Lung (tissue), 12 donors: Measurements from ENCODE around the gene NDUFB2. TPM values are rescaled to one million over a fixed set of nuclear protein-coding genes. Genes with fewer than 3 reads are reported as not detected.

Source experiments
- ATAC-seq: fragments of 200-7000 bp; cut with Tn5 transposase; one replicate; pipeline ENCODE4 v1.9.1; 2020; ENCODE audit warnings: moderate number of reproducible peaks; ENCODE audit not compliant: insufficient read depth, low FRiP score
- DNase-seq, 3 donors: peaks; one replicate each; pipeline ENCODE4 v3.0.0-alpha.2; 2013 to 2017
- H3K27ac ChIP-seq, 2 donors: one replicate each; pipeline ENCODE4 v1.5.1; 2013; ENCODE audit warnings: mild to moderate bottlenecking in 2 of 2, moderate library complexity in 2 of 2, control low read depth in 1 of 2, inconsistent platforms in 1 of 2, low read depth in 1 of 2, low read length in 1 of 2
- H3K27me3 ChIP-seq, 3 donors: one replicate each; pipeline ENCODE4 v1.5.1; 2013; ENCODE audit warnings: low read length in 2 of 3; ENCODE audit not compliant: control insufficient read depth in 3 of 3, insufficient read depth in 3 of 3
- H3K36me3 ChIP-seq, 4 donors: one replicate each; pipeline ENCODE4 v1.5.1; 2013; ENCODE audit warnings: low read length in 4 of 4, mild to moderate bottlenecking in 1 of 4, moderate library complexity in 1 of 4; ENCODE audit not compliant: control insufficient read depth in 4 of 4, insufficient read depth in 4 of 4
- H3K4me1 ChIP-seq, 5 donors: one replicate each; pipeline ENCODE4 v1.5.1; 2013; ENCODE audit warnings: low read length in 5 of 5, mild to moderate bottlenecking in 2 of 5, moderate library complexity in 1 of 5; ENCODE audit not compliant: control insufficient read depth in 5 of 5, insufficient read depth in 5 of 5
- H3K4me3 ChIP-seq: one replicate; pipeline ENCODE4 v1.5.1; 2013; ENCODE audit warnings: mild to moderate bottlenecking, control low read depth, moderate library complexity
- H3K9ac ChIP-seq, 2 donors: one replicate each; pipeline ENCODE4 v1.5.1; 2013; ENCODE audit warnings: low read length in 2 of 2, control low read depth in 1 of 2; ENCODE audit not compliant: insufficient read depth in 1 of 2
- H3K9me3 ChIP-seq, 4 donors: one replicate each; pipeline ENCODE4 v1.5.1; 2013; ENCODE audit warnings: low read length in 3 of 4, mild to moderate bottlenecking in 1 of 4, moderate library complexity in 1 of 4; ENCODE audit not compliant: control insufficient read depth in 4 of 4, insufficient read depth in 3 of 4
- WGBS, 2 donors: extraction: QIAGEN DNeasy Blood & Tissue Kit; methylation state at CpG; one replicate each; pipeline ENCODE4 v1.1.7; 2013; 5-methylcytosine and 5-hydroxymethylcytosine counted together
- polyA plus RNA-seq, 2 donors: library from polyadenylated mRNA; stranded (reverse); fragments of 200-250 nt; gene quantifications; one replicate each; pipeline ENCODE4 v1.2.1, GENCODE V29; 2013
- total RNA-seq, 2 donors: library from RNA; depleted of rRNA in 1 of 2; stranded (reverse); fragments of >200 nt in 1 of 2; gene quantifications; one replicate each; pipeline ENCODE4 v1.2.1, GENCODE V29; 2014 to 2021
- TF ChIP-seq, protein P1 (sequence below): IDR thresholded peaks from 2 replicates; pipeline ENCODE4 v1.5.1; 2012; ENCODE audit warnings: mild to moderate bottlenecking; ENCODE audit errors: control extremely low read depth, extremely low read depth
- donor health status: control.
- donor health status: control.
- donor health status: Bipolar disorder and iron deficiency.
- donor health status: healthy.
- donor health status: DM: yes; HTN: yes; CAD: no.

Gene NDUFB2
- total and polyA plus RNA-seq, 4 donors, result 52.3 to 327 (median 190) TPM

DNA sequence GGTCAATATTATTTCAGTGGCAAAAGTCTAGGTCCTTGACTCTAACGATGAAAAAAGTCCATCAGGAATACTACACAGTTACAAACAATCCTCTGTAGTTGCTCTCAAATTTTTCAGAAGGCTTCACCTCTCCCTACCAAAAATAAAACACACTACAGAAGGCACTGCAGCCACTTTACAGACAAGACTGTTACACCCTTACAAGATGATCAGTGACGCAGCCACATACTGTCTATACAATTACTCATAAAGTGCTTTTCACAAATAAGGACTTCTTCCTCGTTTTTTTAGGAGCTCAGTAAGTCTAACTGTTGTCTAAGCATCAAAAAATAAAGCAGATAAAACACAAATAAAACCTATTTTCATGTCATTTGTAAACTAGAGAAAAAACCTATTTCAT is 27.1 kb downstream of the NDUFB2 start:
- 85 to 95% methylated on average over 3 of the region's 3 CpGs for WGBS, 2 donors
- Histone ChIP-seq H3K9me3 (no peaks in the 10 kb centered on the region), H3K27ac (no peak overlapping the region)

DNA sequence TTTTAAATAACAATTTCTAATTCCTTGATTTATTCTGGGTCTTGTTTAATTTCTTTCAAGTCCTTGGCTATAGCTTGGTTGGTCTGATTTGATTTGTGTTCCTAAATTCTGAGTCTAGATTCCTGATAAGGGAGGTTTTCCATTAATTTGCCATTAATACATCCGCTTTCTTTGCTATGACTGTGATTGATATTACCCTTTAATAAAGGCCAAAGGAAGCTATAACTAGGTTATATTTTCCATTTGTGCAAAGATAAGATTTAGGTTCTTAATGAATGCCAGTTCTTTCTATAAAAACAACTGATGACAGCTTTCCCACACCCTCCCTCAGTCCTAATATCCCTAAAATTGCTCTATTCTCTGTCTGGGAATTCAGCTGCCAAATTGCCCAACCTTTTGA is 28.2 kb downstream of the NDUFB2 start:
- 91 to 96% methylated on average over 1 of the region's 1 CpG for WGBS, 2 donors

More for the DNA sequence above, 27.1 kb downstream of the NDUFB2 start:
- Histone ChIP-seq H3K36me3 (peaks cover 0 to 10% (median 3%) of the 10 kb centered on the region in 4 donors), H3K9ac (no peak overlapping the region), H3K4me3 (no peak overlapping the region), H3K27me3 (no peaks in the 10 kb centered on the region), H3K4me1 (peaks cover 0 to 4% (median 0%) of the 10 kb centered on the region in 5 donors)
- no peak for ATAC-seq
- no peak for DNase-seq
- TF ChIP-seq, protein P1, sequence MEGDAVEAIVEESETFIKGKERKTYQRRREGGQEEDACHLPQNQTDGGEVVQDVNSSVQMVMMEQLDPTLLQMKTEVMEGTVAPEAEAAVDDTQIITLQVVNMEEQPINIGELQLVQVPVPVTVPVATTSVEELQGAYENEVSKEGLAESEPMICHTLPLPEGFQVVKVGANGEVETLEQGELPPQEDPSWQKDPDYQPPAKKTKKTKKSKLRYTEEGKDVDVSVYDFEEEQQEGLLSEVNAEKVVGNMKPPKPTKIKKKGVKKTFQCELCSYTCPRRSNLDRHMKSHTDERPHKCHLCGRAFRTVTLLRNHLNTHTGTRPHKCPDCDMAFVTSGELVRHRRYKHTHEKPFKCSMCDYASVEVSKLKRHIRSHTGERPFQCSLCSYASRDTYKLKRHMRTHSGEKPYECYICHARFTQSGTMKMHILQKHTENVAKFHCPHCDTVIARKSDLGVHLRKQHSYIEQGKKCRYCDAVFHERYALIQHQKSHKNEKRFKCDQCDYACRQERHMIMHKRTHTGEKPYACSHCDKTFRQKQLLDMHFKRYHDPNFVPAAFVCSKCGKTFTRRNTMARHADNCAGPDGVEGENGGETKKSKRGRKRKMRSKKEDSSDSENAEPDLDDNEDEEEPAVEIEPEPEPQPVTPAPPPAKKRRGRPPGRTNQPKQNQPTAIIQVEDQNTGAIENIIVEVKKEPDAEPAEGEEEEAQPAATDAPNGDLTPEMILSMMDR, result no peak

DNA sequence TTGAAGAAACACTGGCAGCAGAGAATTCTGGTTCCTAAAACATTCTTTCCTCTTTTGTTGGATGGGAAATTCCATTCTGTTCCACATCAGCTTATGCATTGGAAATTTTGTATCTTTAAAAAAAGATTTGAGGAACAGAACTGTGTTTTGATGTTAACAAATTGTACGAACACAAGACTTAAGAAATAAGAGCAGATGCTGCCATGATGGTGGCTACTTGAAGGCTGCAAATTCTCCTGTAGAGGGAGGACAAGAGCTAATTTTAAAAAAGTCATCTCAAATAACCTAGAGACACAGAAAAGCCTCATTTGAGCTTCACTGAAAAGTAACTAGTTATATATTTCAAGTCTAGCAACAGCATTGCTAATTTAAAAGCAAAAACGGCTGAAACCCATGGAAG is 29.8 kb downstream of the NDUFB2 start:
- H3K4me1 ChIP-seq, result no peaks in the 10 kb centered on the region
- H3K9ac ChIP-seq, result no peak overlapping the region
- peaks cover 0 to 10% (median 5%) of the 10 kb centered on the region in 4 donors for H3K36me3 ChIP-seq
- H3K9me3 ChIP-seq, result no peaks in the 10 kb centered on the region
- no peak overlapping the region for H3K27ac ChIP-seq
- no peaks in the 10 kb centered on the region for H3K27me3 ChIP-seq
- TF ChIP-seq, protein P1, result no peak
- H3K4me3 ChIP-seq, result no peak overlapping the region
- 78 to 83% methylated on average over 2 of the region's 2 CpGs for WGBS, 2 donors
- ATAC-seq (no peak), DNase-seq (peak in 2 of 3 donors; percentile 21 to 23)

More for the DNA sequence above, 28.2 kb downstream of the NDUFB2 start:
- Histone ChIP-seq H3K4me3 (no peak overlapping the region), H3K36me3 (peaks cover 0 to 10% (median 5%) of the 10 kb centered on the region in 4 donors), H3K27me3 (no peaks in the 10 kb centered on the region), H3K9me3 (no peaks in the 10 kb centered on the region), H3K4me1 (peaks cover 0 to 4% (median 0%) of the 10 kb centered on the region in 5 donors), H3K27ac (no peak overlapping the region), H3K9ac (no peak overlapping the region)
- TF ChIP-seq, protein P1, result no peak
- DNase-seq (no peak), ATAC-seq (no peak)

- Histone ChIP-seq H3K4me3 (no peak overlapping the region), H3K4me1 (no peaks in the 10 kb centered on the region), H3K36me3 (peaks cover 0 to 6% (median 4%) of the 10 kb centered on the region in 4 donors), H3K27me3 (no peaks in the 10 kb centered on the region), H3K9me3 (no peaks in the 10 kb centered on the region), H3K9ac (no peak overlapping the region), H3K27ac (no peak overlapping the region)
- ATAC-seq (no peak), DNase-seq (no peak)
- WGBS, 2 donors, result 91 to 93% methylated on average over 2 of the region's 2 CpGs
- TF ChIP-seq, protein P1, result no peak
Observed at GRCh38 chr7:140732416-140732815, 35.9 kb downstream of the NDUFB2 start.
